Neural progenitor cell (in vitro differentiated cells): ENCODE results near the gene SLC38A10.

Source experiments
- CTCF ChIP-seq: fragments of 200-600 bp; sonication (generic); IDR thresholded peaks from 2 replicates; pipeline ENCODE4 v1.5.1; 2017; ENCODE audit warnings: antibody characterized with exemption, mild to moderate bottlenecking
- EZH2phosphoT487 ChIP-seq: fragments of 200-600 bp; sonication (generic); IDR thresholded peaks from 2 replicates; pipeline ENCODE4 v1.6.1; 2017; ENCODE audit warnings: antibody characterized with exemption

- TF ChIP-seq CTCF (no peak), EZH2phosphoT487 (no peak)
Observed at GRCh38 chr17:81336930-81337325, 41.8 kb upstream of the SLC38A10 start.
